HepG2 (cell line): Measurements from ENCODE around the gene FANCD2OS.

Experiments
- CENPX ChIP-seq: sonication (generic); formaldehyde crosslinking; IDR thresholded peaks from 2 replicates; pipeline ENCODE4 v1.9.0; 2021; ENCODE audit warnings: mild to moderate bottlenecking, missing genetic modification reagents, moderate library complexity
- EZH2 ChIP-seq: conservative IDR thresholded peaks from 2 replicates; pipeline ENCODE4 v1.6.1; 2012; ENCODE audit warnings: mild to moderate bottlenecking, low read depth, low read length, moderate library complexity
- JUND ChIP-seq: sonication (generic); formaldehyde crosslinking; IDR thresholded peaks from 2 replicates; pipeline ENCODE4 v1.8.0; 2022; ENCODE audit warnings: mild to moderate bottlenecking, missing genetic modification reagents
- KDM1A ChIP-seq: IDR thresholded peaks from 2 replicates; pipeline ENCODE4 v1.6.1; 2016; ENCODE audit warnings: missing compliant biosample characterization
- MZF1 ChIP-seq: sonication (generic); formaldehyde crosslinking; IDR thresholded peaks from 2 replicates; pipeline ENCODE4 v1.8.1; 2023; ENCODE audit warnings: mild to moderate bottlenecking, missing genetic modification reagents, borderline replicate concordance
- POLR2AphosphoS5 ChIP-seq: IDR thresholded peaks from 2 replicates; pipeline ENCODE4 v1.6.1; 2012; ENCODE audit warnings: low read depth, low read length
- TBL1XR1 ChIP-seq: fragments of 150-350 bp; IDR thresholded peaks from 2 replicates; pipeline ENCODE4 v1.6.1; 2014; ENCODE audit warnings: borderline replicate concordance, low read length; ENCODE audit not compliant: partially characterized antibody
- ZNF138 ChIP-seq: sonication (generic); formaldehyde crosslinking; IDR thresholded peaks from 2 replicates; pipeline ENCODE4 v1.5.0; 2020; ENCODE audit warnings: mild to moderate bottlenecking, low read depth, missing genetic modification reagents
- ZNF232 ChIP-seq: sonication (generic); formaldehyde crosslinking; IDR thresholded peaks from 2 replicates; pipeline ENCODE4 v1.4.0; 2020; ENCODE audit warnings: missing genetic modification reagents, borderline replicate concordance
- ZNF34 ChIP-seq: sonication (generic); formaldehyde crosslinking; IDR thresholded peaks from 2 replicates; pipeline ENCODE4 v1.4.0; 2020; ENCODE audit warnings: mild to moderate bottlenecking, missing genetic modification reagents, borderline replicate concordance
- ZNF737 ChIP-seq: sonication (generic); formaldehyde crosslinking; IDR thresholded peaks from 2 replicates; pipeline ENCODE4 v1.5.0; 2020; ENCODE audit warnings: missing genetic modification reagents, mild to moderate bottlenecking, borderline replicate concordance
- TF ChIP-seq, protein P1 (sequence below): sonication (generic); formaldehyde crosslinking; IDR thresholded peaks from 2 replicates; pipeline ENCODE4 v1.4.0; 2020; ENCODE audit warnings: missing genetic modification reagents, borderline replicate concordance
- TF ChIP-seq, protein P2 (sequence below): sonication (generic); formaldehyde crosslinking; IDR thresholded peaks from 2 replicates; pipeline ENCODE4 v1.4.0; 2020; ENCODE audit warnings: mild to moderate bottlenecking, missing genetic modification reagents
- TF ChIP-seq, protein P3 (sequence below): sonication (generic); formaldehyde crosslinking; IDR thresholded peaks from 2 replicates; pipeline ENCODE4 v1.9.0; 2021; ENCODE audit warnings: missing genetic modification reagents, borderline replicate concordance

GRCh38 chr3:10093678-10094077, 14.4 kb downstream of the FANCD2OS start:
- no peak for TF ChIP-seq ZNF232 (CRISPR knock-in tag)
- TF ChIP-seq ZNF138: no peak
- TF ChIP-seq JUND (CRISPR knock-in tag): no peak
- TF ChIP-seq, protein P1, sequence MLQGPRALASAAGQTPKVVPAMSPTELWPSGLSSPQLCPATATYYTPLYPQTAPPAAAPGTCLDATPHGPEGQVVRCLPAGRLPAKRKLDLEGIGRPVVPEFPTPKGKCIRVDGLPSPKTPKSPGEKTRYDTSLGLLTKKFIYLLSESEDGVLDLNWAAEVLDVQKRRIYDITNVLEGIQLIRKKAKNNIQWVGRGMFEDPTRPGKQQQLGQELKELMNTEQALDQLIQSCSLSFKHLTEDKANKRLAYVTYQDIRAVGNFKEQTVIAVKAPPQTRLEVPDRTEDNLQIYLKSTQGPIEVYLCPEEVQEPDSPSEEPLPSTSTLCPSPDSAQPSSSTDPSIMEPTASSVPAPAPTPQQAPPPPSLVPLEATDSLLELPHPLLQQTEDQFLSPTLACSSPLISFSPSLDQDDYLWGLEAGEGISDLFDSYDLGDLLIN (CRISPR knock-in tag): no peak
- TF ChIP-seq ZNF737 (CRISPR knock-in tag): no peak
- no peak for TF ChIP-seq KDM1A (CRISPR knock-in tag)
- no peak for TF ChIP-seq TBL1XR1
- no peak for TF ChIP-seq EZH2
- no peak for TF ChIP-seq ZNF34 (CRISPR knock-in tag)
- no peak for TF ChIP-seq MZF1 (CRISPR knock-in tag)
- TF ChIP-seq CENPX (CRISPR knock-in tag): no peak
- TF ChIP-seq POLR2AphosphoS5: no peak
- TF ChIP-seq, protein P2, sequence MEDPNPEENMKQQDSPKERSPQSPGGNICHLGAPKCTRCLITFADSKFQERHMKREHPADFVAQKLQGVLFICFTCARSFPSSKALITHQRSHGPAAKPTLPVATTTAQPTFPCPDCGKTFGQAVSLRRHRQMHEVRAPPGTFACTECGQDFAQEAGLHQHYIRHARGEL (CRISPR knock-in tag): no peak
- TF ChIP-seq, protein P3, sequence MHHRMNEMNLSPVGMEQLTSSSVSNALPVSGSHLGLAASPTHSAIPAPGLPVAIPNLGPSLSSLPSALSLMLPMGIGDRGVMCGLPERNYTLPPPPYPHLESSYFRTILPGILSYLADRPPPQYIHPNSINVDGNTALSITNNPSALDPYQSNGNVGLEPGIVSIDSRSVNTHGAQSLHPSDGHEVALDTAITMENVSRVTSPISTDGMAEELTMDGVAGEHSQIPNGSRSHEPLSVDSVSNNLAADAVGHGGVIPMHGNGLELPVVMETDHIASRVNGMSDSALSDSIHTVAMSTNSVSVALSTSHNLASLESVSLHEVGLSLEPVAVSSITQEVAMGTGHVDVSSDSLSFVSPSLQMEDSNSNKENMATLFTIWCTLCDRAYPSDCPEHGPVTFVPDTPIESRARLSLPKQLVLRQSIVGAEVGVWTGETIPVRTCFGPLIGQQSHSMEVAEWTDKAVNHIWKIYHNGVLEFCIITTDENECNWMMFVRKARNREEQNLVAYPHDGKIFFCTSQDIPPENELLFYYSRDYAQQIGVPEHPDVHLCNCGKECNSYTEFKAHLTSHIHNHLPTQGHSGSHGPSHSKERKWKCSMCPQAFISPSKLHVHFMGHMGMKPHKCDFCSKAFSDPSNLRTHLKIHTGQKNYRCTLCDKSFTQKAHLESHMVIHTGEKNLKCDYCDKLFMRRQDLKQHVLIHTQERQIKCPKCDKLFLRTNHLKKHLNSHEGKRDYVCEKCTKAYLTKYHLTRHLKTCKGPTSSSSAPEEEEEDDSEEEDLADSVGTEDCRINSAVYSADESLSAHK (CRISPR knock-in tag): no peak
